HepG2 (cell line): Measurements from ENCODE around the gene EEA1. TPM values are rescaled to one million over a fixed set of nuclear protein-coding genes. Genes with fewer than 3 reads are reported as not detected.

Experiments
- ATAC-seq: fragments of 200-7000 bp; cut with Tn5 transposase; 3 replicates; pipeline ENCODE4 v1.9.1; 2020; ENCODE audit warnings: mild to moderate bottlenecking, moderate library complexity
- BruUV-seq: library from RNA; stranded (reverse); fragments of 400-500 nt; replicated peaks from 2 replicates; lab custom pipeline; 2021; lab: Mats Ljungman, UMichigan
- CTCF ChIA-PET: fragments of 300-600 bp; formaldehyde crosslinking; extraction: SDS; loops from one replicate; lab custom pipeline; 2021; ENCODE audit warnings: low total read pairs, inconsistent platforms, low intra/inter-chr PET ratio; lab: Yijun Ruan, JAX
- POLR2A ChIA-PET: fragments of 350-600 bp; sonication (Branson Sonifier 250); formaldehyde crosslinking; loops from one replicate; lab custom pipeline; 2020; ENCODE audit warnings: antibody characterized with exemption, inconsistent platforms; lab: Yijun Ruan, JAX
- DNase-seq: peaks from one replicate; pipeline ENCODE4 v3.0.0-alpha.2; 2015; ENCODE audit warnings: low spot score
- FAIRE-seq: peaks from 3 replicates; lab custom pipeline; 2011; peaks lifted over from hg19 to GRCh38; lab: Jason Lieb, UNC
- H2AFZ ChIP-seq: one replicate; pipeline ENCODE4 v1.6.1; 2011; ENCODE audit warnings: low read length, inconsistent platforms
- H3K27ac ChIP-seq: fragments of 300-600 bp; 3 replicates; pipeline ENCODE4 v1.8.0; 2011; ENCODE audit warnings: mixed run types, mild to moderate bottlenecking, mixed read lengths, low read length, inconsistent platforms; ENCODE audit not compliant: insufficient read depth; ENCODE audit errors: extremely low read length
- H3K27me3 ChIP-seq, 2 experiments: fragments of 200-600 bp in 1 of 2; 2 replicates in 1 of 2; 3 replicates in 1 of 2; pipeline versions ENCODE4 v1.6.0 to v1.8.0; 2011; ENCODE audit warnings: low read length in 2 of 2, mild to moderate bottlenecking in 2 of 2, moderate library complexity in 2 of 2, inconsistent platforms in 1 of 2; ENCODE audit not compliant: insufficient read depth in 2 of 2, control insufficient read depth in 1 of 2
- H3K36me3 ChIP-seq, 2 experiments: fragments of 200-600 bp in 1 of 2; replicated peaks in 1 of 2; 2 replicates in 1 of 2; 3 replicates in 1 of 2; pipeline versions ENCODE4 v1.5.1 to v1.8.0; 2011; ENCODE audit warnings: low read length in 2 of 2, inconsistent platforms in 1 of 2; ENCODE audit not compliant: insufficient read depth in 2 of 2, control insufficient read depth in 1 of 2
- H3K4me1 ChIP-seq: 2 replicates; pipeline ENCODE4 v1.5.1; 2012; ENCODE audit warnings: low read length, inconsistent platforms; ENCODE audit not compliant: insufficient read depth
- H3K4me2 ChIP-seq: 2 replicates; pipeline ENCODE4 v1.6.0; 2011; ENCODE audit warnings: low read depth, low read length, inconsistent platforms
- H3K4me3 ChIP-seq, 3 experiments: fragments of 200-600 bp in 1 of 3; sonication (generic), shearing (Covaris generic) in 1 of 3; replicated peaks in 1 of 3; 2 replicates each; pipeline ENCODE4 v1.5.1; 2011 to 2016; ENCODE audit warnings: low read length in 3 of 3, inconsistent platforms in 2 of 3, low read depth in 2 of 3, mild to moderate bottlenecking in 2 of 3, control low read depth in 1 of 3, mixed read lengths in 1 of 3; ENCODE audit not compliant: insufficient read depth in 1 of 3
- H3K79me2 ChIP-seq: one replicate; pipeline ENCODE4 v1.6.1; 2011; ENCODE audit warnings: low read length, inconsistent platforms; ENCODE audit not compliant: insufficient read depth
- H3K9ac ChIP-seq: 2 replicates; pipeline ENCODE4 v1.6.0; 2011; ENCODE audit warnings: mild to moderate bottlenecking, low read depth, low read length, inconsistent platforms; ENCODE audit not compliant: insufficient read depth
- H3K9me3 ChIP-seq: 2 replicates; pipeline ENCODE4 v1.5.1; 2012; ENCODE audit warnings: mild to moderate bottlenecking, low read length
- H4K20me1 ChIP-seq: 2 replicates; pipeline ENCODE4 v1.6.0; 2011; ENCODE audit warnings: inconsistent platforms, mild to moderate bottlenecking, low read length, moderate library complexity; ENCODE audit not compliant: insufficient read depth
- CBFB ChIP-seq: sonication (generic); formaldehyde crosslinking; IDR thresholded peaks from 2 replicates; pipeline ENCODE4 v1.4.0; 2020; ENCODE audit warnings: missing genetic modification reagents
- CBX5 ChIP-seq: sonication (generic); formaldehyde crosslinking; IDR thresholded peaks from 2 replicates; pipeline ENCODE4 v1.4.0; 2020; ENCODE audit warnings: missing genetic modification reagents, borderline replicate concordance
- EEA1 ChIP-seq: sonication (generic); formaldehyde crosslinking; IDR thresholded peaks from 2 replicates; pipeline ENCODE4 v1.5.1; 2020; ENCODE audit warnings: mild to moderate bottlenecking, missing genetic modification reagents, borderline replicate concordance
- IRF1 ChIP-seq: sonication (generic); formaldehyde crosslinking; IDR thresholded peaks from 2 replicates; pipeline ENCODE4 v1.4.0; 2020; ENCODE audit warnings: low read depth, mild to moderate bottlenecking, missing genetic modification reagents
- KDM1A ChIP-seq: IDR thresholded peaks from 2 replicates; pipeline ENCODE4 v1.6.1; 2016; ENCODE audit warnings: missing compliant biosample characterization
- KDM5B ChIP-seq: sonication (generic); formaldehyde crosslinking; IDR thresholded peaks from 2 replicates; pipeline ENCODE4 v1.4.0; 2020; ENCODE audit warnings: missing genetic modification reagents, mild to moderate bottlenecking, borderline replicate concordance
- KLF16 ChIP-seq, 2 experiments: sonication (generic) in 1 of 2; formaldehyde crosslinking in 1 of 2; IDR thresholded peaks; 2 replicates each; pipeline versions ENCODE4 v1.6.1 to v1.8.0; 2016 to 2023; ENCODE audit warnings: missing genetic modification reagents in 2 of 2, missing compliant biosample characterization in 1 of 2
- MTF1 ChIP-seq: sonication (generic); formaldehyde crosslinking; IDR thresholded peaks from 2 replicates; pipeline ENCODE4 v1.5.0; 2020; ENCODE audit warnings: missing genetic modification reagents
- NR3C1 ChIP-seq: sonication (generic); formaldehyde crosslinking; IDR thresholded peaks from 2 replicates; pipeline ENCODE4 v1.4.0; 2020; ENCODE audit warnings: missing genetic modification reagents
- REPIN1 ChIP-seq: sonication (generic); formaldehyde crosslinking; IDR thresholded peaks from 2 replicates; pipeline ENCODE4 v1.8.0; 2022; ENCODE audit warnings: missing genetic modification reagents, low read depth, mild to moderate bottlenecking, borderline replicate concordance
- SRY ChIP-seq: sonication (generic); formaldehyde crosslinking; IDR thresholded peaks from 2 replicates; pipeline ENCODE4 v1.8.0; 2022; ENCODE audit warnings: mild to moderate bottlenecking, missing genetic modification reagents
- TOE1 ChIP-seq: sonication (generic); formaldehyde crosslinking; IDR thresholded peaks from 2 replicates; pipeline ENCODE4 v1.4.0; 2020; ENCODE audit warnings: mild to moderate bottlenecking, missing genetic modification reagents
- TSC22D2 ChIP-seq: sonication (generic); formaldehyde crosslinking; IDR thresholded peaks from 2 replicates; pipeline ENCODE4 v1.5.1; 2020; ENCODE audit warnings: missing genetic modification reagents, mild to moderate bottlenecking, borderline replicate concordance
- XBP1 ChIP-seq: sonication (generic); formaldehyde crosslinking; IDR thresholded peaks from 2 replicates; pipeline ENCODE4 v1.5.0; 2020; ENCODE audit warnings: missing genetic modification reagents
- ZNF530 ChIP-seq: sonication (generic); formaldehyde crosslinking; IDR thresholded peaks from 2 replicates; pipeline ENCODE4 v1.5.0; 2020; ENCODE audit warnings: low read depth, mild to moderate bottlenecking, missing genetic modification reagents
- WGBS: methylation state at CpG from one replicate; pipeline ENCODE4 v1.1.6; 2017; ENCODE audit warnings: low lambda C conversion rate; 5-methylcytosine and 5-hydroxymethylcytosine counted together
- in situ Hi-C: cut with HindIII; loops from 2 replicates; pipeline ENCODE4 v1.10.0; 2017; ENCODE audit warnings: low pct_unique_long_range_greater_than_20kb; ENCODE audit not compliant: extremely low pct_ligation_motif_present
- intact Hi-C: fragments of 100-400 bp; cut with micrococcal nuclease; formaldehyde crosslinking; loops from one replicate; pipeline ENCODE4 v1.10.0; 2022; ENCODE audit not compliant: unreplicated experiment
- polyA plus RNA-seq, 8 experiments: library from polyadenylated mRNA; depleted of rRNA in 3 of 8; stranded (reverse) in 7 of 8; unstranded in 1 of 8; fragments of >200 nt; fragmentation: Illumina TruSeq in 4 of 8; extraction: Trizol in 4 of 8; gene quantifications; 2 replicates each; pipeline versions ENCODE4 v1.2.1 to v1.2.3, GENCODE V29; 2011 to 2016; ENCODE audit warnings: low read depth in 4 of 8, missing spikeins in 1 of 8, mixed read lengths in 1 of 8; ENCODE audit not compliant: insufficient read depth in 1 of 8
- total RNA-seq, 5 experiments: library from RNA; depleted of rRNA; stranded (reverse); fragments of >200 nt; fragmentation: Illumina TruSeq; extraction: Trizol; gene quantifications; 2 replicates each; pipeline ENCODE4 v1.2.3, GENCODE V29; 2016; ENCODE audit warnings: low read depth in 1 of 5
- TF ChIP-seq, protein P1 (sequence below): sonication (generic); formaldehyde crosslinking; IDR thresholded peaks from 2 replicates; pipeline ENCODE4 v1.4.0; 2020; ENCODE audit warnings: missing genetic modification reagents, borderline replicate concordance
- TF ChIP-seq, protein P2 (sequence below): sonication (generic); formaldehyde crosslinking; IDR thresholded peaks from 2 replicates; pipeline ENCODE4 v1.5.0; 2020; ENCODE audit warnings: mild to moderate bottlenecking, missing genetic modification reagents, borderline replicate concordance

Gene EEA1
- total and polyA plus RNA-seq, 2 of the 13 experiments (the other 11 are each of a cell fraction or from before 2014, with no cell fraction given): 5.0 to 19.3 TPM

GRCh38 chr12:92829686-92830282, 99.3 kb downstream of the EEA1 start (continued):
- no peak for TF ChIP-seq KDM5B (CRISPR knock-in tag)
- TF ChIP-seq, all 625 proteins: peak for 2

- no peaks in the 10 kb centered on the region for H3K9me3 ChIP-seq
- peaks cover 4 to 23% of the 10 kb centered on the region in 2 experiments for H3K36me3 ChIP-seq
- no TSS peak for BruUV-seq
- no peaks in the 10 kb centered on the region for H3K27me3 ChIP-seq
- H4K20me1 ChIP-seq: no peaks in the 10 kb centered on the region
- DNase-seq (no peak), FAIRE-seq (no peak), ATAC-seq (no peak)
- 97% methylated on average over 4 of the region's 4 CpGs for WGBS
- no peak overlapping the region for H3K4me2 ChIP-seq
- CTCF ChIA-PET: no interaction called here
- H3K79me2 ChIP-seq: no peaks in the 10 kb centered on the region
- H3K4me1 ChIP-seq: no peaks in the 10 kb centered on the region
- in situ Hi-C loops: no loop called here
- H3K4me3 ChIP-seq: no peak overlapping the region
- no peak overlapping the region for H3K9ac ChIP-seq
- H2AFZ ChIP-seq: no peak overlapping the region
- POLR2A ChIA-PET: no interaction called here
- intact Hi-C loops: loop anchor here (5.0 kb wide), 1 partner anchor 99 kb away; the partner anchor contains the start of gene EEA1
- H3K27ac ChIP-seq: no peak overlapping the region
- TF ChIP-seq, protein P1, sequence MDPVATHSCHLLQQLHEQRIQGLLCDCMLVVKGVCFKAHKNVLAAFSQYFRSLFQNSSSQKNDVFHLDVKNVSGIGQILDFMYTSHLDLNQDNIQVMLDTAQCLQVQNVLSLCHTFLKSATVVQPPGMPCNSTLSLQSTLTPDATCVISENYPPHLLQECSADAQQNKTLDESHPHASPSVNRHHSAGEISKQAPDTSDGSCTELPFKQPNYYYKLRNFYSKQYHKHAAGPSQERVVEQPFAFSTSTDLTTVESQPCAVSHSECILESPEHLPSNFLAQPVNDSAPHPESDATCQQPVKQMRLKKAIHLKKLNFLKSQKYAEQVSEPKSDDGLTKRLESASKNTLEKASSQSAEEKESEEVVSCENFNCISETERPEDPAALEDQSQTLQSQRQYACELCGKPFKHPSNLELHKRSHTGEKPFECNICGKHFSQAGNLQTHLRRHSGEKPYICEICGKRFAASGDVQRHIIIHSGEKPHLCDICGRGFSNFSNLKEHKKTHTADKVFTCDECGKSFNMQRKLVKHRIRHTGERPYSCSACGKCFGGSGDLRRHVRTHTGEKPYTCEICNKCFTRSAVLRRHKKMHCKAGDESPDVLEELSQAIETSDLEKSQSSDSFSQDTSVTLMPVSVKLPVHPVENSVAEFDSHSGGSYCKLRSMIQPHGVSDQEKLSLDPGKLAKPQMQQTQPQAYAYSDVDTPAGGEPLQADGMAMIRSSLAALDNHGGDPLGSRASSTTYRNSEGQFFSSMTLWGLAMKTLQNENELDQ: no peak
- no peak for TF ChIP-seq ZNF530 (CRISPR knock-in tag)
- TF ChIP-seq KDM1A (CRISPR knock-in tag): no peak
- no peak for TF ChIP-seq MTF1 (CRISPR knock-in tag)
- no peak for TF ChIP-seq REPIN1 (CRISPR knock-in tag)
- TF ChIP-seq EEA1 (CRISPR knock-in tag): no peak
- TF ChIP-seq SRY (CRISPR knock-in tag): no peak
- TF ChIP-seq IRF1 (CRISPR knock-in tag): no peak
- TF ChIP-seq, protein P2, sequence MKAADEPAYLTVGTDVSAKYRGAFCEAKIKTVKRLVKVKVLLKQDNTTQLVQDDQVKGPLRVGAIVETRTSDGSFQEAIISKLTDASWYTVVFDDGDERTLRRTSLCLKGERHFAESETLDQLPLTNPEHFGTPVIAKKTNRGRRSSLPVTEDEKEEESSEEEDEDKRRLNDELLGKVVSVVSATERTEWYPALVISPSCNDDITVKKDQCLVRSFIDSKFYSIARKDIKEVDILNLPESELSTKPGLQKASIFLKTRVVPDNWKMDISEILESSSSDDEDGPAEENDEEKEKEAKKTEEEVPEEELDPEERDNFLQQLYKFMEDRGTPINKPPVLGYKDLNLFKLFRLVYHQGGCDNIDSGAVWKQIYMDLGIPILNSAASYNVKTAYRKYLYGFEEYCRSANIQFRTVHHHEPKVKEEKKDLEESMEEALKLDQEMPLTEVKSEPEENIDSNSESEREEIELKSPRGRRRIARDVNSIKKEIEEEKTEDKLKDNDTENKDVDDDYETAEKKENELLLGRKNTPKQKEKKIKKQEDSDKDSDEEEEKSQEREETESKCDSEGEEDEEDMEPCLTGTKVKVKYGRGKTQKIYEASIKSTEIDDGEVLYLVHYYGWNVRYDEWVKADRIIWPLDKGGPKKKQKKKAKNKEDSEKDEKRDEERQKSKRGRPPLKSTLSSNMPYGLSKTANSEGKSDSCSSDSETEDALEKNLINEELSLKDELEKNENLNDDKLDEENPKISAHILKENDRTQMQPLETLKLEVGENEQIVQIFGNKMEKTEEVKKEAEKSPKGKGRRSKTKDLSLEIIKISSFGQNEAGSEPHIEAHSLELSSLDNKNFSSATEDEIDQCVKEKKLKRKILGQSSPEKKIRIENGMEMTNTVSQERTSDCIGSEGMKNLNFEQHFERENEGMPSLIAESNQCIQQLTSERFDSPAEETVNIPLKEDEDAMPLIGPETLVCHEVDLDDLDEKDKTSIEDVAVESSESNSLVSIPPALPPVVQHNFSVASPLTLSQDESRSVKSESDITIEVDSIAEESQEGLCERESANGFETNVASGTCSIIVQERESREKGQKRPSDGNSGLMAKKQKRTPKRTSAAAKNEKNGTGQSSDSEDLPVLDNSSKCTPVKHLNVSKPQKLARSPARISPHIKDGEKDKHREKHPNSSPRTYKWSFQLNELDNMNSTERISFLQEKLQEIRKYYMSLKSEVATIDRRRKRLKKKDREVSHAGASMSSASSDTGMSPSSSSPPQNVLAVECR (CRISPR knock-in tag): no peak
- TF ChIP-seq XBP1 (CRISPR knock-in tag): no peak
- TF ChIP-seq CBX5: no peak
- no peak for TF ChIP-seq TSC22D2 (CRISPR knock-in tag)
- TF ChIP-seq TOE1 (CRISPR knock-in tag): no peak
- TF ChIP-seq KLF16 (CRISPR knock-in tag; IDR thresholded peaks at IDR 0.05): no peak
- TF ChIP-seq NR3C1 (CRISPR knock-in tag): no peak
- no peak for TF ChIP-seq CBFB
Measured at GRCh38 chr12:92828565-92828964, 100.5 kb downstream of the EEA1 start.
